Activated T-cell treated with anti-CD3 and anti-CD28 coated beads, Interleukin-2, amount 50 U/mL, for 72 hours (primary cell): Measurements from ENCODE around the gene LCN10. TPM values are rescaled to one million over a fixed set of nuclear protein-coding genes. Genes with fewer than 3 reads are reported as not detected.

ENCODE experiments used
- ATAC-seq, 2 donors: fragments of 150-1000 bp; cut with Tn5 transposase; replicated peaks in 1 of 2; 2 replicates each; pipeline ENCODE4 v1.10.0; 2021; ENCODE audit warnings: moderate library complexity in 2 of 2, mild to moderate bottlenecking in 1 of 2
- DNase-seq, 2 donors: peaks; one replicate each; pipeline ENCODE4 v3.0.0; 2021 to 2022; ENCODE audit warnings: mixed read lengths in 1 of 2
- H3K27ac Mint-ChIP-seq: one replicate; pipeline ENCODE4 v1.8.0; 2022; ENCODE audit warnings: mild to moderate bottlenecking, moderate library complexity, mixed read lengths
- H3K27me3 Mint-ChIP-seq: one replicate; pipeline ENCODE4 v1.8.0; 2022; ENCODE audit warnings: low read depth, mixed read lengths
- H3K36me3 Mint-ChIP-seq, 2 donors: one replicate each; pipeline ENCODE4 v1.8.0; 2022; ENCODE audit warnings: mixed read lengths in 2 of 2, mild to moderate bottlenecking in 1 of 2; ENCODE audit not compliant: insufficient read depth in 2 of 2
- H3K4me1 Mint-ChIP-seq: one replicate; pipeline ENCODE4 v1.8.0; 2022; ENCODE audit warnings: low read depth, mixed read lengths
- H3K4me3 Mint-ChIP-seq, 2 donors: one replicate each; pipeline ENCODE4 v1.8.0; 2022; ENCODE audit warnings: mild to moderate bottlenecking in 2 of 2, mixed read lengths in 2 of 2, moderate library complexity in 2 of 2
- H3K9me3 Mint-ChIP-seq, 2 donors: one replicate each; pipeline ENCODE4 v1.8.0; 2022; ENCODE audit warnings: mixed read lengths in 2 of 2
- total RNA-seq, 2 donors: library from RNA; stranded (reverse); gene quantifications; one replicate each; pipeline ENCODE4 v1.2.3, GENCODE V29; 2022

The LCN10 gene
- total RNA-seq, 2 donors from 2014 or later, result 0.21 to 0.70 TPM

- Mint-ChIP-seq H3K36me3 (peaks cover 8 to 15% of the 10 kb centered on the region in 2 donors), H3K27ac (no peak overlapping the region), H3K4me3 (no peak overlapping the region), H3K27me3 (peaks cover 14% of the 10 kb centered on the region), H3K9me3 (peaks cover 9 to 11% of the 10 kb centered on the region in 2 donors), H3K4me1 (peaks cover 25% of the 10 kb centered on the region)
- DNase-seq (no peak), ATAC-seq (no peak)
Measured at GRCh38 chr9:136747161-136748060, 4.7 kb upstream of the LCN10 start.

- ATAC-seq (no peak), DNase-seq (no peak)
- Mint-ChIP-seq H3K4me1 (peaks cover 33% of the 10 kb centered on the region), H3K9me3 (peaks cover 3 to 4% of the 10 kb centered on the region in 2 donors), H3K4me3 (no peak overlapping the region), H3K27ac (no peak overlapping the region), H3K36me3 (peaks cover 4 to 7% of the 10 kb centered on the region in 2 donors), H3K27me3 (peaks cover 9% of the 10 kb centered on the region)
Measured at GRCh38 chr9:136746621-136747020, 3.9 kb upstream of the LCN10 start.

GRCh38 chr9:136746155-136746490, 3.4 kb upstream of the LCN10 start:
- H3K4me3 Mint-ChIP-seq, result no peak overlapping the region
- peaks cover 9% of the 10 kb centered on the region for H3K27me3 Mint-ChIP-seq
- H3K27ac Mint-ChIP-seq, result no peak overlapping the region
- peaks cover 36% of the 10 kb centered on the region for H3K4me1 Mint-ChIP-seq
- peaks cover 3 to 5% of the 10 kb centered on the region in 2 donors for H3K36me3 Mint-ChIP-seq
- peaks cover 2% of the 10 kb centered on the region in 2 donors for H3K9me3 Mint-ChIP-seq
- DNase-seq (no peak), ATAC-seq (no peak)

GRCh38 chr9:136745389-136746154, 2.8 kb upstream of the LCN10 start:
- ATAC-seq (no peak), DNase-seq (no peak)
- Mint-ChIP-seq H3K27ac (no peak overlapping the region), H3K27me3 (peaks cover 9% of the 10 kb centered on the region), H3K9me3 (peaks cover under 1% of the 10 kb centered on the region in 2 donors), H3K36me3 (peaks cover under 1 to 1% of the 10 kb centered on the region in 2 donors), H3K4me3 (no peak overlapping the region), H3K4me1 (peaks cover 30% of the 10 kb centered on the region)

- Mint-ChIP-seq H3K36me3 (no peaks in the 10 kb centered on the region), H3K27ac (no peak overlapping the region), H3K9me3 (no peaks in the 10 kb centered on the region), H3K4me3 (no peak overlapping the region), H3K4me1 (peaks cover 22% of the 10 kb centered on the region), H3K27me3 (peaks cover 9% of the 10 kb centered on the region)
- no peak for DNase-seq
- ATAC-seq, result no peak
Measured at GRCh38 chr9:136744773-136745172, 2.0 kb upstream of the LCN10 start.

- no peak overlapping the region for H3K4me3 Mint-ChIP-seq
- DNase-seq (no peak), ATAC-seq (no peak)
- H3K36me3 Mint-ChIP-seq, result no peaks in the 10 kb centered on the region
- H3K27ac Mint-ChIP-seq, result no peak overlapping the region
- no peaks in the 10 kb centered on the region for H3K9me3 Mint-ChIP-seq
- H3K4me1 Mint-ChIP-seq, result peaks cover 17% of the 10 kb centered on the region
- peaks cover 9% of the 10 kb centered on the region for H3K27me3 Mint-ChIP-seq
Measured at GRCh38 chr9:136743639-136744211, 985 bp upstream of the LCN10 start.

- H3K36me3 Mint-ChIP-seq, result no peaks in the 10 kb centered on the region
- H3K9me3 Mint-ChIP-seq, result no peaks in the 10 kb centered on the region
- H3K4me3 Mint-ChIP-seq, result peak overlapping the region; percentile 65 to 72
- H3K27ac Mint-ChIP-seq, result no peak overlapping the region
- DNase-seq (peak; percentile 63), ATAC-seq (peak; percentile 65 to 74)
- H3K4me1 Mint-ChIP-seq, result peaks cover 21% of the 10 kb centered on the region
- no peaks in the 10 kb centered on the region for H3K27me3 Mint-ChIP-seq
Measured at GRCh38 chr9:136741883-136742571, 713 bp downstream of the LCN10 start.

GRCh38 chr9:136740971-136741882, 1.5 kb downstream of the LCN10 start:
- H3K27ac Mint-ChIP-seq, result no peak overlapping the region

GRCh38 chr9:136740491-136740890, 2.2 kb downstream of the LCN10 start:
- DNase-seq, result no peak
- Mint-ChIP-seq H3K27ac (no peak overlapping the region), H3K9me3 (no peaks in the 10 kb centered on the region), H3K4me1 (peaks cover 21% of the 10 kb centered on the region), H3K4me3 (peak overlapping the region in 1 of 2 donors; percentile 6), H3K27me3 (no peaks in the 10 kb centered on the region), H3K36me3 (no peaks in the 10 kb centered on the region)
- no peak for ATAC-seq

More at GRCh38 chr9:136740971-136741882, 1.5 kb downstream of the LCN10 start:
- no peaks in the 10 kb centered on the region for H3K27me3 Mint-ChIP-seq
- peak; percentile 7 to 10 for ATAC-seq
- H3K9me3 Mint-ChIP-seq, result no peaks in the 10 kb centered on the region
- DNase-seq, result no peak
- peak overlapping the region; percentile 65 to 72 for H3K4me3 Mint-ChIP-seq
- H3K4me1 Mint-ChIP-seq, result peaks cover 21% of the 10 kb centered on the region
- no peaks in the 10 kb centered on the region for H3K36me3 Mint-ChIP-seq

- ATAC-seq, result no peak
Measured at GRCh38 chr9:136740069-136740468, 2.7 kb downstream of the LCN10 start.

GRCh38 chr9:136739509-136739908, 3.2 kb downstream of the LCN10 start:
- H3K9me3 Mint-ChIP-seq, result no peaks in the 10 kb centered on the region
- H3K27ac Mint-ChIP-seq, result no peak overlapping the region
- no peaks in the 10 kb centered on the region for H3K27me3 Mint-ChIP-seq
- no peak for DNase-seq
- no peak overlapping the region for H3K4me3 Mint-ChIP-seq
- no peak for ATAC-seq
- H3K4me1 Mint-ChIP-seq, result peaks cover 26% of the 10 kb centered on the region
- H3K36me3 Mint-ChIP-seq, result no peaks in the 10 kb centered on the region

More at GRCh38 chr9:136740069-136740468, 2.7 kb downstream of the LCN10 start:
- H3K9me3 Mint-ChIP-seq, result no peaks in the 10 kb centered on the region
- H3K4me3 Mint-ChIP-seq, result no peak overlapping the region
- H3K27me3 Mint-ChIP-seq, result no peaks in the 10 kb centered on the region
- H3K27ac Mint-ChIP-seq, result no peak overlapping the region
- no peak for DNase-seq
- peaks cover 21% of the 10 kb centered on the region for H3K4me1 Mint-ChIP-seq
- no peaks in the 10 kb centered on the region for H3K36me3 Mint-ChIP-seq

GRCh38 chr9:136738960-136739359, 3.8 kb downstream of the LCN10 start:
- H3K4me1 Mint-ChIP-seq, result peaks cover 31% of the 10 kb centered on the region
- no peaks in the 10 kb centered on the region for H3K9me3 Mint-ChIP-seq
- H3K27me3 Mint-ChIP-seq, result no peaks in the 10 kb centered on the region
- DNase-seq, result no peak
- H3K36me3 Mint-ChIP-seq, result no peaks in the 10 kb centered on the region
- no peak overlapping the region for H3K4me3 Mint-ChIP-seq
- no peak overlapping the region for H3K27ac Mint-ChIP-seq
- ATAC-seq, result no peak
